GM19467 (cell line): ENCODE measurements around the gene FAM221B.

Experiments
- ATAC-seq: cut with Tn5 transposase; IDR thresholded peaks from one replicate; pipeline ENCODE4 v1.9.1; 2021; ENCODE audit warnings: mild to moderate bottlenecking, moderate library complexity; ENCODE audit not compliant: unreplicated experiment

FAM221B gene

DNA sequence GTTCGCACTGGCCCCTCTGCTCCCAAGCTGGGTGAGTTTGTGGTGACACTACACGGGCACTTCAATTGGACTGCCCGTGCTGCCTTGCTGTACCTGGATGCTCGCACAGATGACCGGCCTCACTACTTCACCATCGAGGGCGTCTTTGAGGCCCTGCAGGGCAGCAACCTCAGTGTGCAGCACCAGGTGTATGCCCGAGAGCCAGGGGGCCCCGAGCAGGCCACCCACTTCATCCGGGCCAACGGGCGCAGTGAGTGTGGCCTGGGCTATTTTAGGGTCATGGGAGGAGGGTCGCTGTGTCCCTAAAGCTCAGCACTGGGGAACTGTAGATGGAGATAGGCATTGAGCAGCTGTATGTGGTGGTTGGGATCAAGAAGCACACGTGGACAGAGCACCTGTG, 35.7 kb downstream of the FAM221B start:
- ATAC-seq: no peak

DNA sequence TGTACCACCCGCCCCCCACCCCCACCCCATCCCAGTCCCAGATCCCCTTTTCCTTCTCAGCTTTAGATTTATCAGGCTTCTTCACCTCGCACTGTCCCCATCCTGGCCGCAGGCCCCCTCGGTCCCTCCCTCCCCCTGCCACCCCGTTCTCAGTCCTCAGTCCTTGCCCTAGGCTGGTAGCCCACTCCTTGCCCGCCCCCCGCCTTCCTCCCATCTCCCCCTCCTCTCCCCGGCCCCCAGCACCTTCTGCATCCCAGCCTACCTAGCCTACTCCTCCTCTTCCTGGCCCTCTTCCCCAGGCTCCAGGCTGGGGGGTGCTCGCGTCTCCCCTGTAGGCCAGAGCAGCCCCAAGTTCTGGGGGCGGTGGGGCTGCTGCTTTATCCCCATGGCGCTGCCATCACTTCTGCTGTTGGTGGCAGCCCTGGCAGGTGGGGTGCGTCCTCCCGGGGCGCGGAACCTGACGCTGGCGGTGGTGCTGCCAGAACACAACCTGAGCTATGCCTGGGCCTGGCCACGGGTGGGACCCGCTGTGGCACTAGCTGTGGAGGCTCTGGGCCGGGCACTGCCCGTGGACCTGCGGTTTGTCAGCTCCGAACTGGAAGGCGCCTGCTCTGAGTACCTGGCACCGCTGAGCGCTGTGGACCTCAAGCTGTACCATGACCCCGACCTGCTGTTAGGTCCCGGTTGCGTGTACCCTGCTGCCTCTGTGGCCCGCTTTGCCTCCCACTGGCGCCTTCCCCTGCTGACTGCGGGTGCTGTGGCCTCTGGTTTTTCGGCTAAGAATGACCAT, 36.3 kb downstream of the FAM221B start:
- no peak for ATAC-seq

DNA sequence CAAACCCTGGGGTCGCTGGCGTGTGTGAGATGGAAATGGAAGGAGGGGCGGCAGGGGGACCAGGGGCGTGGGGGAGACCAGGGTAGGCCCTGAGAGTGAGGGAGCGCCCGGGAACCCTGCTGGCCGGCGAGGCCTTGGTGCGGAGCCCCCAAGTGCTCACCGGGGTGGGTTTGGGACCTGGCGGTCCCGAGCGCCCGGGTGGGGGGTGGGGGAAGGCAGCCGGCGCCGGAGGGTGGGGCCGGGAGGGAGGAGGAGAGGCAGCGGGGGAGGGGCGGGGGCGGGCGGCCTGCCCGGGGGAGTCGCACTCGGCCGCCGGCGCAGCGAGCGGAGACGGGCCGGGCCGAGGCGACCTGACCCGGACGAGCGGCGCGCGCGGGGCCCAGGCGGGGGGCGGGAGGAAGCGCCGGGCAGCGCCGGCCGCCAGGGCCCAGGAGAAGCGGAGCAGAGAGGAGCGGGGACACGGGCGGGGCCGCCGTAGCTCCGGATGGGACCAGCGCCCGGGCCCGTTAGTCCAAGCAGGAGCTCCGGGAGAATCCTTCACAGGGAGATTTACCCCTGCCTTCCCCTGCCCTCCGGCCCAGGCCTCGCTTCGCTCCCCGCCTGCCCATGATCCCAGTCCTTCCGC, 37.1 kb downstream of the FAM221B start, which contains the start of gene NPR2:
NPR2 (plus strand) TSS at position 295 of the 625 bp plus-strand sequence. CDS start 818 bp downstream, outside the sequence.
- ATAC-seq: no peak

DNA sequence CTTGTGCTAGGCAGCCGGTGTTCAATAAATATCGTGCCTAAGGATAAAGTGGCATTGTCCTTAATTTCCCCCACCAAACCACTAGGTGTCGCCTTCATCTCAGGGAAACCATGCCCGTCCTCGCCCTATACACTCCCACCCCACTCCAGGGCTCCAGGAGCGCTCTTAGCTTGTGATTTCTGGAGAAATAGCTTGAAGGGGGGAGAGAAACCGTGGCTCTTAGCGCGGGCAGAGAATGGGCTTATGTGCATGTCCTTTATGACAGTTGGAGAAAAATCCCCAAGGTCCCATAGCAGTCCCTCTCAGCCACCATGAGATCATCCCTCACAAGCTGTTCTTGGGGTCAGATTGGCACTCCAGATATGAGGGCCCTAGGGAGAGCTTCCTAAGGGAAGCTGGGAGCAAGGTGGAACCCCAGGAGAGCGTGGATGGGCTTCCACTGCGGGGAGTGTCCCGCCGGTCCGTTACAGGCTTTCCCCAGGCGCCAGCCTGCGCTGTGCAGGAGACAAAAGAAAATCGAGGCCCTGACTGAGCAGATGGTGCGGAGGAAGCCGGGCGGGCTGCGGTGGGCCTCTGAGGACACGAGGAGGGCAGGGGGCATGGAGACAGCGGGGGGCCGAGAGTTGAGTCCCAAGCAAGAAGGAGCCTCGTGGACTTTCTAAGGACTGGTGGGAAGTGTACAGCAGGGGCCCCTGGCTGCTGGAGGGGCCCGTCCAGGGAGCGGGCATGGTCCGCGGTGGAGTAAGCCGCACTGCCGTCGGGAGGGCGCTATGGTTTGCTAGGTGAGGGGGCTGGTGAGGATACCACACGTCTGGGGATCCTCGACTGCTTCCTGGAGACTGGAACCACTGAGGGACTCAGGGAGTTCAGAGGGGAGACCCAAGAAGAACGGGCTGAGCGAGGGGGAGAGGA, 37.9 kb downstream of the FAM221B start:
- ATAC-seq: no peak

DNA sequence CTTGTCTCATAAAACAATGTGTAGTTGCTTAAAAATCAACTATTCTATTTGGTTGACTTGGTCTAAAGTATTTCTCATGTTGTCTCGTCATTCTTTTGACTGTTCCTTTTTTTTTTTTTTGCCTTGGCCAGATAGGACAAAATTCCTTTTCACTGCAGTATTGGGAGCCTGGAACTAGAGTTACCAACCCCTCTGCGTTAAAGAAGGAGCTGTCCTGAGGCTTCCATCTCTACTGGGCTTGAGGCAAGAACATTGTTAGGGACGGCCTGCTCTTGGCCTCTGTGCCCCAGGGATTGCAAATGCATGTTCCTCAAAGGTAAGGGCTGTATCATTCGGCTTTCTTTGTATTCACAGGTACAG, 38.5 kb downstream of the FAM221B start:
- no peak for ATAC-seq

DNA sequence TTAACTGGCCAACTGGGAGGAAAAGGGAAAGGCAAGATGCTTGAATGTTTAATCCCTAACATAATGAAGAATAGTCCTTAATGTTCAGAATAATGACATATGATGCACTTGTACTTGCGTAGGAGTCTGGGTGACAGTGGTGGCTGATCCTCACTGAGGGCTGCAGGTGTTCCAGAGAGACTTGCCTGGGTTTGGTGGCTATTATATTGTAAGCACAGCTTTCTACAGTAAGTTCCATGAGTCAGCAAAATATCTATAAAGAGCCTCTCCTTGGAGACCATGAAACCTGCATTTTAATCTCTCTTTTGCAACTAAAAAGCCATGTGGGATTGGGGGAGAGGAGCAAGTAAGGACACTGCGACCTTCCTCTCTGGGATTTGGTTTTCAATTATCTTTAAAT, 39.0 kb downstream of the FAM221B start:
- ATAC-seq: no peak

DNA sequence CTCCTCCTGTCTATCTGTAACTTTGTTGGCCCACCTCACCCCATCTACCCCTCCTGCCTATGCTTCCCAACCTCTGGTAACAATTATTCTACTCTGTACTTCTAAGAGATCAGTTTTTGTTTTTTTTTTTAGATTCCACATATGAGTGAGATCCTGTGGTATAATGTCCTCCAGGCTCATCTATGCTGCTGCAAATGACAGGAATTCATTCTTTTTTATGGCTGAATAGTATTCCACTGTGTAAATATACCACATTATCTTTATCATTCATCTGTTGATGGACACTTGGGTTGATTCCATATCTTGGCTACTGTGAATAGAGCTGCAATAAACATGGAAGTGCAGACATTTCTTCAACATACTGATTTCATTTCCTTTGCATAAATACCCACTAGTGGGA, 45.1 kb downstream of the FAM221B start:
- no peak for ATAC-seq

DNA sequence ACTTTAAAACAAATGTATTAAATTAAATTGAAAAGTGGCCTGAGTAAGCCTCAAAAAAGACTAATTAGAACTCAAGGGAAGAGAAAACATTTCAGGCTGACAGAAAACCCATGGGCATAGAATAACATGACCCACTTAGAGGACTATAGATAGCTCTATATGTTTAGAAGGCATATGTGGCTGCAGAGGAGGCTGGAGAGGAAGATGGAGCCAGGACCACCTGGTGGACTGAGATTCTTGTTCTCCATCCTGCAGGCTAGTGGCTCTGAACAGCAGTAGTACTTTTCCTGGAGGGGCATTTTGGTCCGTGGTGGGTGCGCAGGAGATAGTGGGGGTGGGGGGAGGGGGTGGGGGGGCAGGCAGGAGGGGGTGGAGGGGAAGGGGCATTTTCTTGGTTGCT, 47.5 kb downstream of the FAM221B start:
- no peak for ATAC-seq

DNA sequence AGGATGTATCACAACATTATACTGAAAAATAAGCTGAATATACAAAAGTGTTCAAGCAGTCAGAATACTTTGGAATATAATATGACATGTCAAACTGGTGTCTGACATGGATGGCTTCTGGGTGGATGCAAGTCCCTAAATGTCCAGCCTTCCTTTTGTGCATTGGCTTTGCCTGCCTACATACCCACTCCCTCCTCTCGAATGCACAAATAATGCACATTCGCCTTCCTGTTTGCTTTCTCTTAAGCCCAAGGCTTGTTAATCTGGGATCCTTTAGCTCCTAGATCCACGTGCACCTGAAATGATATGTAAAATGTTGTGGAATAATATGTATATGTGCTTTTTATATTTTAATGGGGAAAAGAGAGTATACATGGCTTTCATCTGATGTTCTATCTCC, 50.0 kb downstream of the FAM221B start:
- ATAC-seq: no peak

DNA sequence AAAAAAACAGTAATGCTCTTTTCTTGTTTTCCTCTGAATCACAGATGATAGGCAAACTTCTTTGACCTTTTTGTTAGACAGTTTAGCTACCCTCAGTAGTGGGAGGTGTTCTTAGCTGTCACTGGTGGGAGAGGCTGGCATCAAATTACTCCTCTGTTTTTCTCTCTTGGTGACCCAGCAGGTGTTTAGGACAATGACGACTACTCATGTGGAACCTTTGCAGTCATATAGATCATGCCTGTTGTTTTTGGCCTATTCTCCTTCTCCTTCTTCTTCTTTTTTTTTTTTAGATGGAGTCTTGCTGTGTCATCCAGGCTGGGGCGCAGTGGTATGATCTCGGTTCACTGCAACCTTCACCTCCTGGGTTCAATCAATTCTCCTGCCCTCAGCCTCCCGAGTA, 52.5 kb downstream of the FAM221B start:
- ATAC-seq: no peak

DNA sequence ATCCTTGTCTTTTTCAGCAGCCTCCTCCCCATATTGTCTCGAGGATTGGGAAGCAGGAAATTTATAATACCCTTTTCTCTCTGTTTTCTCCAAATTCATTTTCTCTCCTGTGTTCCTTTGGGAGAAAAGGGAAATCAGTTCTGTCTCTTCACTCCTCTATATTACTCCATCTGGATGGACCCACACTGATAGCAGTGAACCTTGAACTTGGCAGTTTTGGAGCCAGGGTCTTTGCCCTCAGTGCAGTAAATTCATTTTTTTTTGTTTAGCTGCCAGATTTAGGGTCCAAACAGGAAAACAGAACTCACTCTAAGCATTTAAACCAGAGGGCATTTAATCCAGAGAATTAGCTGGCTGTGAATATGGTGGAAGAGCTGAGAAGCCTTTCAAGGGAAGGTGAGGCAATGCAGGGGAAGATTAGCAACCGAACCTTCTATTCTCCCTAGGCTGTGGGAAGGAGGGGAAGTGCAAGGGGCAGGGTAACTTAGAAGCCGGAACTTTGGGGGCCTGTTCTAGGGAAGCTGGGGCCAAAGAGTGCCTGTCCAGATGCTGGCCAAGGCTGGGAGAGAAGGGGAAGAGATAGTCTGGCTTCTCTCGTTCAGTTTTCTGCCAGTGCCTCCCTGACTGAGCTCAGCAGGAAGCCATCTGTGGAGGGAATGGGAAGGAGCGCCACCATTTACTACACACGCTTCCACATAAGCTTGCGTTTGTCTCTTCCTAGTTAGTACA, 53.5 kb downstream of the FAM221B start:
- no peak for ATAC-seq

DNA sequence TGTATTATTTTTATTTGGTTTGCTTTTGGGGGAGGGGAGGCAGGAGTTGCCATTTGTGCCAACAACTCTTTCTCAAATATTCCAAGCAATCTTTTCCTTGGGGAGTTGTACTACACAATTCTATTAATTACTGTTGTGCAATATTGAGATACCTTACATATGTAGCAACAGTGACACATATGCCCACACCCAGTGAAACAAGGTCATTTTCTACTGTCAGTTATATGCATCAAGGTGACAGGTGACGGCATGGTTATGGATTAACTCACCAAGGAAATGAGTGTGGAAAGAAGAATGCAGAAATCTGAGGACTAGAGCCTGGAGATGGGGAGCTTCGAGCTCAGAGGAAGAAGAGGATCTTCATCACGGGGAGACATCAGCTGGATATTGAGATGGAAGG, 56.6 kb downstream of the FAM221B start:
- ATAC-seq: no peak

DNA sequence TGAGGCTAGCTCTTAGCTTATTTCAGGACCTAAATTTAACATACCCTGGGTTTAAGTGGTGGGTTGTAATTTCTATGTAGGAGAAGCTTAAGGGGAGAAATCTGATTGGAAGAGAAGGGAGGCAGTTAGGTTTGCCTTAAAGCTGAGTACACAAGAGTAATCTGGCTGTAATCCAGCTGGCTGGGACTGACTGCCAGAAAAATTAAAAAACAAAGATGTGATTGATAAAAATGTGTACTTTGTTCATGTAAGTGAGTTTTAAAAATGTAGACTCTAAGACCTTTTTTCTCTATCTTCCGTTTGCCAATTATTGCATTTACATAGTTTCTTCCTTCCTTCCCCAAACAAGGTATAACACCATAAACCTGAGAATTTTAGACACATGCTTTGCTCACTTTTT, 57.0 kb downstream of the FAM221B start:
- ATAC-seq: no peak

DNA sequence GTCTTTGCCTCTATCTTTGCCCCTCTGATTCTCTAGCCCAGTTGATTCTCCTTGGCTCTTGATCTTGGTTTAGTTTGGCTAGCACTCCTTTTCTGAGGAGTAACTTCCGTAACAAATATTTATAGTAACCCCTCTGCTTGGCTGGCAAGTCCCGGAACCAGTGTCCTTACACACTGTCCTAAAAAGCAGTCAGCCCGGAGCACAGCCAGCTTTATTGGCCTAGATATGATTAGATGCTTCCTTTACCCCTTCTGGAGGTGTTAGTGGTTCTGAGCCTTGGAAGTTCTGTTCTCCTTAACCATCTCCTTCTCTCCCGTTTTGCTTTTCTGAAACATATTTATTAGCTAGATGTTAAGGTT, 57.5 kb downstream of the FAM221B start:
- ATAC-seq: no peak

DNA sequence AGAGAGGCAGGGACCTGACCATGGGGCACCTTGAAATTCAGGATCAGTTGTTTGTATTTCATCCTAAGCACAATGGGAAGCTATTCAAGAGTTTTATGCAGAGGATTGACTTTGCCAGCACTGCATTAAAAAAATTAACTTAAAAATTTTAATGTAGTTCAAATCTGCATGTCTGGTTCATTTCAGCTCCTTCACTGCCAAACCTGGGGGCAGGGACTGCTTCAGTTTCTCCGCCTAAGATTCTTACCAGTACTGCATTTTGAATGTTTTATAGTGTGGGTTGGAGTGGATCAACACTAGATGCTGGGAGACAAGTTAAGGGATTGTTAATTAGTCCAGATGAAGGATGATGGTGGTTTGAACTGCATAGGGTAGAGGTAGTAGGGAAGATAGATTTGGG, 58.8 kb downstream of the FAM221B start:
- no peak for ATAC-seq

DNA sequence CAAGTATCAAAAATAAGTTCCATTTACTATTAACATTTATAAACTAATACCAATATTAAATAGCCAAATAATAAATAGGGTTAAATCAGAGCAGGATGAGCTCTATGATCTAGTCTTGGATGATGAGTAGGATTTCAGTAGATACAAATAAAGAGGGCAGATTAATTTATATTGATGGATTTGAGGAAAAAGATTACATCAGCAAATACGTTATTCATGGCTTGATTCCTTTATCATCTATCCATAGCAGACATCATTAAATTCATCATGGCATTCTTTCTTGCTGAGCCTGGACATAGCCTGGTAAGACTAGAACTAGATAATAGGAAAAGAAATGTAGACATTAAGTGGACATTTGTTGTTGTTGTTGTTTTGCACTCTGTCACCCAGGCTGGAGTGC, 61.1 kb downstream of the FAM221B start:
- ATAC-seq: no peak

DNA sequence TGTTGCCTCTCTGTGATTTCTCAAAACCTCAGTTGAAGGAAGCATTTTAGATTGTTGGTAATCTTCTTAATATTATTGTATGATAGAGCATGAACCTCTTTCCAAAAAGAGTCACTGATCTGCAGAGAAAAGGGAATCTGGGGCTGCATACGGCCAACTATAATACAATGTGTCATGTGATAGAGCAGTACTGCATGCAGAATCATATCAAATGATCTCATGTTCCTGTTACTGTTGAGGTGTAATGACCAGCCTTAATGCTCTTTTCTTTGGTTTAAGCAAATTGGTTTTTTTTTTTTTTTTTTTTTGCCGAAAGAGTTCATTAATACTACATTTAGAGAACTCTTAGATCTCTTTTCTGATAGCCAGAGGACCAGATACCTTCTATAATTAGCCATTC, 61.5 kb downstream of the FAM221B start:
- ATAC-seq: no peak
